Keratinocyte (primary cell): ENCODE results near the gene ANKRD1. TPM values are rescaled to one million over a fixed set of nuclear protein-coding genes. Genes with fewer than 3 reads are reported as not detected.
A peak's percentile ranks its signal among the peaks of the same experiment; 100 is the strongest.

Experiments used
- DNase-seq: peaks from one replicate; pipeline ENCODE4 v3.0.0-alpha.2; 2011; ENCODE audit warnings: low read depth, missing footprints, low spot score
- FAIRE-seq: peaks from 2 replicates; lab custom pipeline; 2011; peaks lifted over from hg19 to GRCh38; lab: Jason Lieb, UNC
- H2AFZ ChIP-seq: 2 replicates; pipeline ENCODE4 v1.6.0; 2012; ENCODE audit warnings: low read length, control low read depth, inconsistent platforms; ENCODE audit not compliant: control insufficient read depth
- H3K27ac ChIP-seq: 2 replicates; pipeline ENCODE4 v1.5.1; 2011; ENCODE audit warnings: low read length; ENCODE audit not compliant: control insufficient read depth, insufficient read depth
- H3K27me3 ChIP-seq: 3 replicates; pipeline ENCODE4 v1.6.0; 2011; ENCODE audit warnings: low read length; ENCODE audit not compliant: control insufficient read depth, insufficient read depth; ENCODE audit errors: extremely low read depth
- H3K36me3 ChIP-seq, 2 experiments: 2 replicates in 1 of 2; 3 replicates in 1 of 2; pipeline ENCODE4 v1.5.1; 2011; ENCODE audit warnings: low read length in 2 of 2, mild to moderate bottlenecking in 1 of 2; ENCODE audit not compliant: control insufficient read depth in 2 of 2, insufficient read depth in 2 of 2; ENCODE audit errors: extremely low read depth in 1 of 2
- H3K4me1 ChIP-seq: 3 replicates; pipeline ENCODE4 v1.5.1; 2011; ENCODE audit warnings: low read length; ENCODE audit not compliant: control insufficient read depth, insufficient read depth; ENCODE audit errors: extremely low read depth
- H3K4me2 ChIP-seq: 3 replicates; pipeline ENCODE4 v1.6.0; 2011; ENCODE audit warnings: low read depth, low read length; ENCODE audit not compliant: control insufficient read depth, insufficient read depth; ENCODE audit errors: extremely low read depth
- H3K4me3 ChIP-seq, 3 experiments: fragments of 200-600 bp in 1 of 3; sonication (generic) in 1 of 3; 2 replicates in 2 of 3; 3 replicates in 1 of 3; pipeline ENCODE4 v1.5.1; 2011 to 2016; ENCODE audit warnings: low read length in 3 of 3, mild to moderate bottlenecking in 3 of 3, control low read depth in 2 of 3, inconsistent platforms in 1 of 3, low read depth in 1 of 3, mixed read lengths in 1 of 3, mixed run types in 1 of 3, moderate library complexity in 1 of 3; ENCODE audit not compliant: control insufficient read depth in 2 of 3, insufficient read depth in 2 of 3; ENCODE audit errors: extremely low read depth in 1 of 3
- H3K79me2 ChIP-seq: 2 replicates; pipeline ENCODE4 v1.6.0; 2012; ENCODE audit warnings: low read length; ENCODE audit not compliant: control insufficient read depth, insufficient read depth
- H3K9ac ChIP-seq: 3 replicates; pipeline ENCODE4 v1.6.0; 2011; ENCODE audit warnings: low read length; ENCODE audit not compliant: control insufficient read depth, insufficient read depth; ENCODE audit errors: extremely low read depth
- H3K9me1 ChIP-seq: 3 replicates; pipeline ENCODE4 v1.6.0; 2011; ENCODE audit warnings: low read length; ENCODE audit not compliant: control insufficient read depth, insufficient read depth; ENCODE audit errors: extremely low read depth
- H3K9me3 ChIP-seq: 2 replicates; pipeline ENCODE4 v1.5.1; 2012; ENCODE audit warnings: low read depth, low read length; ENCODE audit not compliant: control insufficient read depth
- H4K20me1 ChIP-seq: 3 replicates; pipeline ENCODE4 v1.6.0; 2011; ENCODE audit warnings: low read length; ENCODE audit not compliant: control insufficient read depth, insufficient read depth; ENCODE audit errors: extremely low read depth
- EZH2 ChIP-seq: IDR thresholded peaks from one replicate; pipeline ENCODE4 v1.6.1; 2012; ENCODE audit warnings: inconsistent platforms, mild to moderate bottlenecking, low read length, moderate library complexity
- dilution Hi-C: fragments of 300-500 bp; cut with MboI; formaldehyde crosslinking; loops from one replicate; pipeline ENCODE4 v1.7.0; 2020; ENCODE audit warnings: low sequenced_read_pairs; ENCODE audit not compliant: extremely low pct_ligation_motif_present
- polyA minus RNA-seq, 3 experiments: library from RNA; depleted of rRNA, polyadenylated mRNA; stranded (reverse); fragments of >200 nt; gene quantifications; 1 replicate in 1 of 3; 2 replicates in 1 of 3; 3 replicates in 1 of 3; pipeline ENCODE4 v1.2.3, GENCODE V29; 2011
- polyA plus RNA-seq, 5 experiments: library from polyadenylated mRNA; depleted of rRNA in 3 of 5; stranded (reverse) in 3 of 5; stranded (forward) in 1 of 5; unstranded in 1 of 5; fragments of >200 nt; gene quantifications; 1 replicate in 1 of 5; 2 replicates in 3 of 5; 3 replicates in 1 of 5; pipeline versions ENCODE4 v1.2.1 to v1.2.3, GENCODE V29; 2011 to 2012; ENCODE audit warnings: missing spikeins in 2 of 5, low read depth in 1 of 5, low replicate concordance in 1 of 5
- TF ChIP-seq, protein P1 (sequence below), 3 experiments: IDR thresholded peaks in 1 of 3; conservative IDR thresholded peaks in 1 of 3; optimal IDR thresholded peaks in 1 of 3; 2 replicates in 2 of 3; 3 replicates in 1 of 3; pipeline versions ENCODE3 to v1.5.1; 2011; ENCODE audit warnings: low read length in 3 of 3, mild to moderate bottlenecking in 3 of 3, moderate library complexity in 2 of 3, control low read depth in 1 of 3, inconsistent platforms in 1 of 3; ENCODE audit not compliant: insufficient read depth in 2 of 3; ENCODE audit errors: extremely low read depth in 1 of 3

The ANKRD1 gene
- 0.06 to 0.07 TPM (median 0.07 TPM) in 3 replicates for polyA plus RNA-seq
- 21.0 TPM for polyA plus RNA-seq (2011; ENCODE audit: low read depth)
- 0.05 and 0.14 TPM in 2 replicates for polyA plus RNA-seq (2011; cell fraction: cytosol; rRNA removed)
- polyA plus RNA-seq (2011; cell fraction: nucleus; rRNA removed), result 0.20 and 0.33 TPM in 2 replicates
- 0.19 and 5.9 TPM in 2 replicates for polyA plus RNA-seq (2012; ENCODE audit: low replicate concordance)
- polyA minus RNA-seq, result not detected in 3 replicates
- not detected for polyA minus RNA-seq (2011; cell fraction: cytosol; rRNA and poly(A)+ RNA removed)
- polyA minus RNA-seq (2011; cell fraction: nucleus; rRNA and poly(A)+ RNA removed), result not detected in 2 replicates

GRCh38 chr10:90920986-90921666, at the start of gene ANKRD1:
ANKRD1 (minus strand) TSS chr10:90921087; CDS start chr10:90921027, 60 bp downstream.
- Histone ChIP-seq H3K4me3 (no peak within 1 kb of the TSS), H3K79me2 (no peaks in the 10 kb centered on the region), H3K9me3 (no peaks in the 10 kb centered on the region), H3K4me2 (no peak within 1 kb of the TSS), H3K4me1 (peaks cover 6% of the 10 kb centered on the region), H2AFZ (no peak within 1 kb of the TSS), H4K20me1 (no peaks in the 10 kb centered on the region), H3K9ac (no peak within 1 kb of the TSS), H3K27me3 (no peaks in the 10 kb centered on the region), H3K36me3 (no peaks in the 10 kb centered on the region), H3K9me1 (no peaks in the 10 kb centered on the region), H3K27ac (no peak within 1 kb of the TSS)
- peak; percentile 90 for FAIRE-seq
- dilution Hi-C loops, result no loop called here
- no peak for TF ChIP-seq EZH2
- TF ChIP-seq, protein P1, sequence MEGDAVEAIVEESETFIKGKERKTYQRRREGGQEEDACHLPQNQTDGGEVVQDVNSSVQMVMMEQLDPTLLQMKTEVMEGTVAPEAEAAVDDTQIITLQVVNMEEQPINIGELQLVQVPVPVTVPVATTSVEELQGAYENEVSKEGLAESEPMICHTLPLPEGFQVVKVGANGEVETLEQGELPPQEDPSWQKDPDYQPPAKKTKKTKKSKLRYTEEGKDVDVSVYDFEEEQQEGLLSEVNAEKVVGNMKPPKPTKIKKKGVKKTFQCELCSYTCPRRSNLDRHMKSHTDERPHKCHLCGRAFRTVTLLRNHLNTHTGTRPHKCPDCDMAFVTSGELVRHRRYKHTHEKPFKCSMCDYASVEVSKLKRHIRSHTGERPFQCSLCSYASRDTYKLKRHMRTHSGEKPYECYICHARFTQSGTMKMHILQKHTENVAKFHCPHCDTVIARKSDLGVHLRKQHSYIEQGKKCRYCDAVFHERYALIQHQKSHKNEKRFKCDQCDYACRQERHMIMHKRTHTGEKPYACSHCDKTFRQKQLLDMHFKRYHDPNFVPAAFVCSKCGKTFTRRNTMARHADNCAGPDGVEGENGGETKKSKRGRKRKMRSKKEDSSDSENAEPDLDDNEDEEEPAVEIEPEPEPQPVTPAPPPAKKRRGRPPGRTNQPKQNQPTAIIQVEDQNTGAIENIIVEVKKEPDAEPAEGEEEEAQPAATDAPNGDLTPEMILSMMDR (optimal IDR thresholded peaks at IDR 0.05 in 1 of 3, IDR thresholded peaks at IDR 0.05 in 1 of 3, conservative IDR thresholded peaks at IDR 0.05 in 1 of 3; ENCODE audit: extremely low read depth in 1 of 3, insufficient read depth in 2 of 3, low read length in 3 of 3), result no peak
- peak; percentile 69 for DNase-seq

DNA sequence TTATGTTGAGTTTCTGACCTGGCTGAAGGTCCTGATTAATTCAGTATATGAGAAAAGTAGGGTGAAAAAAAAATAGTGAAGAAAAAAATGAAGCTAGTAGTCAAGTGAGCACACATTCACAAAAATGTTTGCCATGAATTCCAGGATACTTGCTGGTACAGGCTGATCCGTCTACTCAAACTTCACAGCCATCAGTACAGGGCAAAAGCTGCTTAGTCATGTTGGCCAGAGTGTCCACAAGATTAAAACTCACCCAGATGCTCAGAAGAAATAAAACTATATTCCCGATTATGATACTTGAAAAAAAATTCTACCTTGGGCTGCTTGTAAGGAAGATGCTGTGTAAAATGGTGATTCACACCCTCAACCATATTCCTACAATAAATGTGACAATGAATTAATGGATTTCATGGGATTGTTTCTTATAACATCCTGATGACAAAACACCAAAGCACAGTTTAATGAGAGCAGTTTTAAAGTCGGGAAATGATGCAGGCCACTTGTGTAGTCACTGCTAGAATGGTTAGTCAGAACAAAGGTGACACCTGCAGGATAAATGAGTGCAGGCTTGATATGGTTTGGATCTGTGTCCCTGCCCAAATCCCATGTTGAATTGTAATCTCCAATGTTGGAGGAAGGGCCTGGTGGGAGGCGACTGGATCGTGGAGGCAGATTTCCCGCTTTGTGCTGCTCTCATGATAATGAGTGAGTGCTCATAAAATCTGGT, 49.2 kb upstream of the ANKRD1 start:
- Histone ChIP-seq H3K79me2 (no peaks in the 10 kb centered on the region), H2AFZ (no peak overlapping the region), H3K4me2 (no peak overlapping the region), H3K4me3 (no peak overlapping the region), H3K9ac (no peak overlapping the region), H3K27me3 (peaks cover 10% of the 10 kb centered on the region), H3K27ac (no peak overlapping the region), H3K4me1 (peaks cover 8% of the 10 kb centered on the region), H3K9me1 (no peaks in the 10 kb centered on the region), H3K36me3 (no peaks in the 10 kb centered on the region), H3K9me3 (no peaks in the 10 kb centered on the region), H4K20me1 (no peaks in the 10 kb centered on the region)
- dilution Hi-C loops, result no loop called here
- no peak for DNase-seq
- FAIRE-seq, result peak; percentile 23
- TF ChIP-seq EZH2, result no peak
- TF ChIP-seq, protein P1 (optimal IDR thresholded peaks at IDR 0.05 in 1 of 3, IDR thresholded peaks at IDR 0.05 in 1 of 3, conservative IDR thresholded peaks at IDR 0.05 in 1 of 3; ENCODE audit: extremely low read depth in 1 of 3, insufficient read depth in 2 of 3, low read length in 3 of 3), result peak in 1 of 3 experiments; percentile 36
